ENCODE measurements around the gene HVCN1. TPM values are rescaled to one million over a fixed set of nuclear protein-coding genes. Genes with fewer than 3 reads are reported as not detected.

The HVCN1 gene
- total and polyA plus RNA-seq, 2 of the 8 experiments (the other 6 are each of a cell fraction or from before 2014, with no cell fraction given) = 5.8 to 11.2 TPM

GRCh38 chr12:110635055-110635454 is 53.9 kb downstream of the HVCN1 start (continued):
- TF ChIP-seq ATF2 (IDR thresholded peaks at IDR 0.05; ENCODE audit: low read length) (no peak), PHF8 (conservative IDR thresholded peaks at IDR 0.05; ENCODE audit: low read depth, low read length) (no peak), KDM4A (IDR thresholded peaks at IDR 0.05; ENCODE audit: low read depth, low read length, severe bottlenecking) (no peak), YY1 (IDR thresholded peaks at IDR 0.05; ENCODE audit: low read depth, low read length) (no peak)

All from H1 (cell line).